H1 (cell line): ENCODE data around the gene RPL26. TPM values are rescaled to one million over a fixed set of nuclear protein-coding genes. Genes with fewer than 3 reads are reported as not detected.

Source experiments
- CTCF ChIA-PET: fragments of 300-600 bp; sonication (Branson Sonifier 250); formaldehyde crosslinking; loops from one replicate; lab custom pipeline; 2021; ENCODE audit not compliant: partially characterized antibody; lab: Charles Lee
- POLR2A ChIA-PET: fragments of 300-600 bp; sonication (Branson Sonifier 250); formaldehyde crosslinking; loops from one replicate; lab custom pipeline; 2021; ENCODE audit warnings: inconsistent platforms; ENCODE audit not compliant: partially characterized antibody; lab: Charles Lee
- DNase-seq, 2 experiments: peaks; one replicate each; pipeline versions ENCODE4 v3.0.0 to v3.0.0-alpha.2; 2010 to 2022; ENCODE audit warnings: low spot score in 2 of 2, low read depth in 1 of 2, mixed read lengths in 1 of 2
- FAIRE-seq: peaks from 2 replicates; lab custom pipeline; 2011; peaks lifted over from hg19 to GRCh38; lab: Jason Lieb, UNC
- H2AFZ ChIP-seq: 2 replicates; pipeline ENCODE4 v1.8.1; 2012; ENCODE audit warnings: low read length, inconsistent platforms
- H2AK5ac ChIP-seq: 2 replicates; pipeline ENCODE4 v1.6.1; 2013; ENCODE audit warnings: low read depth, low read length
- H2BK120ac ChIP-seq: replicated peaks from 2 replicates; pipeline ENCODE3; 2013; ENCODE audit warnings: low read depth, low read length, inconsistent platforms
- H2BK12ac ChIP-seq: 2 replicates; pipeline ENCODE4 v1.6.1; 2013; ENCODE audit warnings: low read depth, low read length
- H2BK15ac ChIP-seq: 2 replicates; pipeline ENCODE4 v1.6.1; 2013; ENCODE audit warnings: low read length
- H2BK20ac ChIP-seq: 2 replicates; pipeline ENCODE4 v1.6.1; 2013; ENCODE audit warnings: low read length
- H2BK5ac ChIP-seq: 2 replicates; pipeline ENCODE4 v1.6.1; 2013; ENCODE audit warnings: low read depth, low read length
- H3K14ac ChIP-seq: 2 replicates; pipeline ENCODE4 v1.6.1; 2013; ENCODE audit warnings: inconsistent platforms; ENCODE audit not compliant: insufficient read length
- H3K18ac ChIP-seq: 2 replicates; pipeline ENCODE4 v1.6.1; 2013; ENCODE audit warnings: low read length; ENCODE audit errors: extremely low read depth
- H3K23ac ChIP-seq: 2 replicates; pipeline ENCODE4 v1.6.1; 2013; ENCODE audit warnings: inconsistent platforms; ENCODE audit not compliant: insufficient read length
- H3K23me2 ChIP-seq: 2 replicates; pipeline ENCODE4 v1.6.1; 2013; ENCODE audit warnings: low read depth, low read length
- H3K27ac ChIP-seq: 2 replicates; pipeline ENCODE4 v1.6.1; 2011; ENCODE audit warnings: low read depth, low read length, inconsistent platforms
- H3K27me3 ChIP-seq, 4 experiments: replicated peaks in 1 of 4; 1 replicate in 1 of 4; 2 replicates in 3 of 4; pipeline versions ENCODE4 v1.6.1 to v1.8.1; 2011 to 2013; ENCODE audit warnings: low read length in 3 of 4, mild to moderate bottlenecking in 3 of 4, inconsistent platforms in 2 of 4, mixed read lengths in 2 of 4, moderate library complexity in 1 of 4; ENCODE audit not compliant: control insufficient read depth in 3 of 4, insufficient read depth in 3 of 4; ENCODE audit errors: extremely low read depth in 1 of 4
- H3K36me3 ChIP-seq, 4 experiments: 2 replicates each; pipeline versions ENCODE4 v1.6.1 to v1.8.1; 2011 to 2013; ENCODE audit warnings: mild to moderate bottlenecking in 4 of 4, low read length in 3 of 4, moderate library complexity in 2 of 4, control low read depth in 1 of 4, inconsistent platforms in 1 of 4; ENCODE audit not compliant: insufficient read depth in 4 of 4, control insufficient read depth in 2 of 4
- H3K4ac ChIP-seq: replicated peaks from 2 replicates; pipeline ENCODE3; 2013; ENCODE audit warnings: low read length, low read depth, mixed read lengths, inconsistent platforms; ENCODE audit not compliant: insufficient read length
- H3K4me1 ChIP-seq, 4 experiments: replicated peaks in 1 of 4; 1 replicate in 1 of 4; 2 replicates in 3 of 4; pipeline versions ENCODE4 v1.6.1 to v1.8.1; 2011 to 2013; ENCODE audit warnings: low read length in 3 of 4, inconsistent platforms in 2 of 4, mixed read lengths in 1 of 4; ENCODE audit not compliant: insufficient read depth in 4 of 4, control insufficient read depth in 3 of 4
- H3K4me2 ChIP-seq, 2 experiments: 2 replicates each; pipeline versions ENCODE4 v1.6.1 to v1.8.1; 2011 to 2013; ENCODE audit warnings: low read depth in 2 of 2, low read length in 2 of 2, control low read depth in 1 of 2, inconsistent platforms in 1 of 2, mild to moderate bottlenecking in 1 of 2; ENCODE audit not compliant: insufficient read depth in 1 of 2
- H3K4me3 ChIP-seq, 4 experiments: fragments of 200-600, 300-600 bp in 1 of 4; sonication (generic), shearing (Covaris generic), sonication (Bioruptor Twin) in 1 of 4; 2 replicates each; pipeline versions ENCODE4 v1.5.1 to v1.8.1; 2011 to 2016; ENCODE audit warnings: low read length in 4 of 4, low read depth in 3 of 4, control low read depth in 2 of 4, inconsistent platforms in 2 of 4, mild to moderate bottlenecking in 2 of 4, mixed read lengths in 1 of 4, moderate library complexity in 1 of 4; ENCODE audit not compliant: insufficient read depth in 2 of 4; ENCODE audit errors: extremely low read depth in 1 of 4
- H3K56ac ChIP-seq: replicated peaks from 2 replicates; pipeline ENCODE3; 2013; ENCODE audit warnings: low read depth, mild to moderate bottlenecking, mixed read lengths, low read length, inconsistent platforms; ENCODE audit not compliant: insufficient read length
- H3K79me1 ChIP-seq: 2 replicates; pipeline ENCODE4 v1.6.1; 2013; ENCODE audit warnings: low read depth, low read length, control low read depth
- H3K79me2 ChIP-seq, 2 experiments: 2 replicates each; pipeline versions ENCODE4 v1.6.1 to v1.8.1; 2012 to 2013; ENCODE audit warnings: low read length in 2 of 2, mild to moderate bottlenecking in 2 of 2, inconsistent platforms in 1 of 2; ENCODE audit not compliant: insufficient read depth in 2 of 2, control insufficient read depth in 1 of 2
- H3K9ac ChIP-seq, 4 experiments: replicated peaks in 1 of 4; 1 replicate in 1 of 4; 2 replicates in 3 of 4; pipeline versions ENCODE4 v1.6.1 to v1.8.1; 2011 to 2013; ENCODE audit warnings: low read depth in 3 of 4, low read length in 3 of 4, control low read depth in 2 of 4, mild to moderate bottlenecking in 2 of 4, moderate library complexity in 2 of 4, inconsistent platforms in 1 of 4; ENCODE audit errors: extremely low read depth in 1 of 4
- H3K9me3 ChIP-seq, 2 experiments: 2 replicates each; pipeline versions ENCODE4 v1.6.1 to v1.8.1; 2012 to 2013; ENCODE audit warnings: mild to moderate bottlenecking in 2 of 2, moderate library complexity in 2 of 2, control low read depth in 1 of 2, inconsistent platforms in 1 of 2, low read depth in 1 of 2, low read length in 1 of 2, mixed read lengths in 1 of 2; ENCODE audit not compliant: insufficient read depth in 2 of 2
- H4K20me1 ChIP-seq, 2 experiments: replicated peaks in 1 of 2; 2 replicates each; pipeline versions ENCODE3 to v1.8.1; 2011 to 2013; ENCODE audit warnings: inconsistent platforms in 2 of 2, low read length in 2 of 2, mild to moderate bottlenecking in 1 of 2; ENCODE audit not compliant: insufficient read depth in 2 of 2, control insufficient read depth in 1 of 2
- H4K5ac ChIP-seq: 2 replicates; pipeline ENCODE4 v1.6.1; 2013; ENCODE audit warnings: low read length, low read depth, mixed read lengths, inconsistent platforms; ENCODE audit not compliant: insufficient read length
- H4K8ac ChIP-seq: 2 replicates; pipeline ENCODE4 v1.8.0; 2013; ENCODE audit warnings: mild to moderate bottlenecking, moderate library complexity, low read length, inconsistent platforms; ENCODE audit not compliant: insufficient read depth; ENCODE audit errors: extremely low read depth
- H4K91ac ChIP-seq: replicated peaks from 2 replicates; pipeline ENCODE3; 2013; ENCODE audit warnings: low read length, mixed read lengths, inconsistent platforms; ENCODE audit not compliant: insufficient read length
- BRCA1 ChIP-seq: IDR thresholded peaks from 2 replicates; pipeline ENCODE4 v1.6.1; 2012; ENCODE audit warnings: low read depth, low read length, improper control_type of control experiment
- SP4 ChIP-seq: IDR thresholded peaks from 2 replicates; pipeline ENCODE4 v1.6.1; 2012; ENCODE audit warnings: low read length, inconsistent platforms
- WGBS, 2 experiments: shearing (Covaris generic) in 1 of 2; methylation state at CpG; one replicate each; pipeline versions ENCODE4 v1.1.6 to v1.1.7; 2013 to 2015; ENCODE audit warnings: low lambda C conversion rate in 2 of 2, mixed read lengths in 2 of 2, inconsistent platforms in 1 of 2, low coverage in 1 of 2, missing lambda C conversion rate in 1 of 2; ENCODE audit not compliant: insufficient replicate concordance in 2 of 2, insufficient coverage in 1 of 2, insufficient read length in 1 of 2; ENCODE audit errors: extremely low coverage in 1 of 2, missing lambda C conversion rate in 1 of 2; 5-methylcytosine and 5-hydroxymethylcytosine counted together
- polyA plus RNA-seq, 7 experiments: library from polyadenylated mRNA; depleted of rRNA in 3 of 7; stranded (reverse) in 5 of 7; unstranded in 2 of 7; fragments of >200 nt in 5 of 7; fragments of 200-250 nt in 2 of 7; gene quantifications; 1 replicate in 5 of 7; 2 replicates in 1 of 7; 4 replicates in 1 of 7; pipeline versions ENCODE4 v1.2.1 to v1.2.3, GENCODE V29; 2011 to 2013; ENCODE audit warnings: missing spikeins in 2 of 7, mixed read lengths in 2 of 7
- total RNA-seq: library from RNA; stranded (reverse); fragmentation: NEBNext Ultra II Directional; extraction: Animal tissue kit (Norgen Biotek cat#: 25700); gene quantifications from 2 replicates; pipeline ENCODE4 v1.2.1, GENCODE V29; 2021

Gene RPL26
- total and polyA plus RNA-seq, 2 of the 8 experiments (the other 6 are each of a cell fraction or from before 2014, with no cell fraction given), result 1,963 to 2,554 TPM

DNA sequence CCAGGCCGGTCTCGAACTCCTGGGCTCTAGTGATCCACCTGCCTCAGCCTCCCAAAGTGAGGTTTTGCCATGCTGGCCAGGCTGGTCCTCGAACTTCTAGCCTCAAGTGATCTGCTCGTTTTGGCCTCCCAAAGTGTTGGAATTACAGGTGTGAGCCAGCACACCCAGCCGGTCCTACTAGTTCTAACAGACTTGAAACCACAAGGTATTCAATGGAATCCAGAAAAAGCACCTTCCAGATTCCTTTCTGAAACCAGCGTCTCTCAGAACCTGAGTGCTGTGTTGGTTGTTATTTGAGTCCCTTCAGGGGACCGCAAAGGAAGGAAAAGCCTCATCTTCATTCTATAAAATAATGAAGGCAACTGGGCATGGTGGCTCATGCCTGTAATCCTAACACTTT, 10.6 kb downstream of the RPL26 start:
- no peak overlapping the region for H2BK20ac ChIP-seq
- 94% methylated on average over 7 of the region's 7 CpGs; no CpG with 5 or more reads in 1 of the 2 experiments for WGBS, 2 experiments
- CTCF ChIA-PET, result no interaction called here
- H3K79me2 ChIP-seq, result peaks cover 0 to 3% of the 10 kb centered on the region in 2 experiments; a peak in 1 of 4 replicates
- no peaks in the 10 kb centered on the region for H3K79me1 ChIP-seq
- H3K27me3 ChIP-seq, result no peaks in the 10 kb centered on the region
- DNase-seq (no peak), FAIRE-seq (no peak)
- H3K9me3 ChIP-seq, result no peaks in the 10 kb centered on the region; a peak in 1 of 4 replicates
- no peak overlapping the region for H3K4me3 ChIP-seq
- H3K14ac ChIP-seq, result no peak overlapping the region
- H3K36me3 ChIP-seq, result peaks cover 10 to 33% (median 21%) of the 10 kb centered on the region in 4 experiments
- no peak overlapping the region for H2BK120ac ChIP-seq
- H4K91ac ChIP-seq, result no peak overlapping the region
- H2AFZ ChIP-seq, result no peak overlapping the region
- H3K9ac ChIP-seq, result no peak overlapping the region
- H3K18ac ChIP-seq, result no peak overlapping the region
- H4K5ac ChIP-seq, result no peak overlapping the region
- no peak overlapping the region for H2BK5ac ChIP-seq
- no peak overlapping the region for H2BK12ac ChIP-seq
- no peak overlapping the region for H3K56ac ChIP-seq
- no peak overlapping the region for H3K23ac ChIP-seq
- H4K8ac ChIP-seq, result no peak overlapping the region
- POLR2A ChIA-PET, result interaction anchor here (1.4 kb wide), 1 partner anchor 9 kb away, joined by 8 read pairs; no protein-coding TSS in a partner anchor
- H2AK5ac ChIP-seq, result no peak overlapping the region
- H3K4me2 ChIP-seq, result no peak overlapping the region
- peaks cover 7% of the 10 kb centered on the region for H3K23me2 ChIP-seq
- peaks cover 0 to 7% (median 0%) of the 10 kb centered on the region in 4 experiments; a peak in 4 of 7 replicates for H3K4me1 ChIP-seq
- H3K4ac ChIP-seq, result no peak overlapping the region
- H3K27ac ChIP-seq, result no peak overlapping the region
- H4K20me1 ChIP-seq, result no peaks in the 10 kb centered on the region
- H2BK15ac ChIP-seq, result no peak overlapping the region
- TF ChIP-seq BRCA1 (no peak), SP4 (no peak)
